ENCODE data around the gene UBL4A. TPM values are rescaled to one million over a fixed set of nuclear protein-coding genes. Genes with fewer than 3 reads are reported as not detected.
"Not testable (repeated sequence)": the region's sequence is repeated elsewhere in the genome, so short reads cannot be mapped to it uniquely, and the experiment has no call there.

The UBL4A gene
- total RNA-seq, 4 donors from 2014 or later, result 32.9 to 63.4 (median 41.3) TPM

GRCh38 chrX:154505734-154506133, 19.3 kb upstream of the UBL4A start:
- Histone ChIP-seq H3K4me1 (no peaks in the 10 kb centered on the region), H3K4me3 (replicated peaks in 1 of 3) (no peak overlapping the region), H3K36me3 (peaks cover 3 to 6% of the 10 kb centered on the region in 2 donors), H3K27me3 (no peaks in the 10 kb centered on the region), H3K9me3 (no peaks in the 10 kb centered on the region), H3K27ac (no peak overlapping the region)
- intact Hi-C loops (cut with DNase I), result no loop called here
- TF ChIP-seq POLR2A (IDR thresholded peaks at IDR 0.05), result no peak
- TF ChIP-seq, protein P1, sequence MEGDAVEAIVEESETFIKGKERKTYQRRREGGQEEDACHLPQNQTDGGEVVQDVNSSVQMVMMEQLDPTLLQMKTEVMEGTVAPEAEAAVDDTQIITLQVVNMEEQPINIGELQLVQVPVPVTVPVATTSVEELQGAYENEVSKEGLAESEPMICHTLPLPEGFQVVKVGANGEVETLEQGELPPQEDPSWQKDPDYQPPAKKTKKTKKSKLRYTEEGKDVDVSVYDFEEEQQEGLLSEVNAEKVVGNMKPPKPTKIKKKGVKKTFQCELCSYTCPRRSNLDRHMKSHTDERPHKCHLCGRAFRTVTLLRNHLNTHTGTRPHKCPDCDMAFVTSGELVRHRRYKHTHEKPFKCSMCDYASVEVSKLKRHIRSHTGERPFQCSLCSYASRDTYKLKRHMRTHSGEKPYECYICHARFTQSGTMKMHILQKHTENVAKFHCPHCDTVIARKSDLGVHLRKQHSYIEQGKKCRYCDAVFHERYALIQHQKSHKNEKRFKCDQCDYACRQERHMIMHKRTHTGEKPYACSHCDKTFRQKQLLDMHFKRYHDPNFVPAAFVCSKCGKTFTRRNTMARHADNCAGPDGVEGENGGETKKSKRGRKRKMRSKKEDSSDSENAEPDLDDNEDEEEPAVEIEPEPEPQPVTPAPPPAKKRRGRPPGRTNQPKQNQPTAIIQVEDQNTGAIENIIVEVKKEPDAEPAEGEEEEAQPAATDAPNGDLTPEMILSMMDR (IDR thresholded peaks at IDR 0.05), result no peak
- WGBS, 2 donors, result 87% methylated on average over 3 of the region's 12 CpGs; no CpG with 5 or more reads in 1 of the 2 donors
- no peak for DNase-seq

GRCh38 chrX:154502989-154503388, 16.6 kb upstream of the UBL4A start:
- TF ChIP-seq, protein P1 (IDR thresholded peaks at IDR 0.05), result no peak
- Histone ChIP-seq H3K27ac (no peak overlapping the region), H3K27me3 (no peaks in the 10 kb centered on the region), H3K9me3 (no peaks in the 10 kb centered on the region), H3K4me3 (replicated peaks in 1 of 3) (no peak overlapping the region), H3K4me1 (no peaks in the 10 kb centered on the region), H3K36me3 (peaks cover 3 to 6% of the 10 kb centered on the region in 2 donors)
- 94 to 98% methylated on average over 3 of the region's 3 CpGs for WGBS, 2 donors
- intact Hi-C loops (cut with DNase I), result no loop called here
- no peak for DNase-seq

DNA sequence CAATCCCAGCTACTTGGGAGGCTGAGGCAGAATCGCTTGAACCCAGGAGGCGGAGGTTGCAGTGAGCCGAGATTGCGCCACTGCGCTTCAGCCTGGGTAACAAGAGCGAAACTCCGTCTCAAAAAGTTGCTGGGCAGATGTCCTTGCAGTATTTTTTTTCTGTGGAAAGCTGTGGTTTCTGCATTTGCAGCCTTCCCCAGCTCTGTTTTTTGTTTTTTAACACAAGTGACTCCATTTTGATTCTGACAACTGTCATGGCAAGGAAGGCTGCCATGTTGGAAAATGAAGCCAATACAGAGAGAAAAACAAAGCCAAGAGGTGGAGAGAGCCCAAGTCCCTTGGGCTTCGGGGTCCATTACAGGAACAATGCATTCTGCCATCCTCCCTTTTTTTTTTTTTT, 15.7 kb upstream of the UBL4A start:
- no peak for TF ChIP-seq POLR2A (IDR thresholded peaks at IDR 0.05)
- TF ChIP-seq, protein P1 (IDR thresholded peaks at IDR 0.05), result no peak
- 95 to 97% methylated on average over 3 to 8 of the region's 8 CpGs for WGBS, 2 donors
- Histone ChIP-seq H3K9me3 (no peaks in the 10 kb centered on the region), H3K36me3 (peaks cover 0 to 3% of the 10 kb centered on the region in 2 donors), H3K4me1 (no peaks in the 10 kb centered on the region), H3K27me3 (no peaks in the 10 kb centered on the region), H3K27ac (no peak overlapping the region), H3K4me3 (replicated peaks in 1 of 3) (no peak overlapping the region)
- intact Hi-C loops (cut with DNase I), result no loop called here
- no peak for DNase-seq

DNA sequence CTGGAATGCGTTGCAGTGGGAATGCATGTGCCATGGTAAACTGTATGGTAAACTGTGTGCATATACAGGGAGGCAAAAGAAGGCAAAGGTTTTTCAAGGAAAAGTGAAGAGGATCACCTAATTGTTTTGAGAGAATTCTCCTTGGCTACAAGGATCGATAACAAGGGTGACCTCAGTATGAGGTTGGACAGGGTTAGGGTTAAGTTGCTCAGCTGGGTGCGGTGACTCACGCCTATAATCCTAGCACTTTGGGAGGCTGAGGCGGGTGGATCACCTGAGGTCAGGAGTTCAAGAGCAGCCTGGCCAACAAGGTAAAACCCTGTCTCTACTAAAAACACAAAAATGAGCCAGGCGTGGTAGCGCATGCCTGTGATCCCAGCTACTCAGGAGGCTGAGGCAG, 15.0 kb upstream of the UBL4A start:
- intact Hi-C loops (cut with DNase I); DNase-seq; H3K27ac ChIP-seq; H3K36me3 ChIP-seq; H3K4me3 ChIP-seq (replicated peaks in 1 of 3); H3K4me1 ChIP-seq; H3K9me3 ChIP-seq; H3K27me3 ChIP-seq: not testable (repeated sequence)
- 76 to 88% methylated on average over 5 to 7 of the region's 7 CpGs for WGBS, 2 donors

DNA sequence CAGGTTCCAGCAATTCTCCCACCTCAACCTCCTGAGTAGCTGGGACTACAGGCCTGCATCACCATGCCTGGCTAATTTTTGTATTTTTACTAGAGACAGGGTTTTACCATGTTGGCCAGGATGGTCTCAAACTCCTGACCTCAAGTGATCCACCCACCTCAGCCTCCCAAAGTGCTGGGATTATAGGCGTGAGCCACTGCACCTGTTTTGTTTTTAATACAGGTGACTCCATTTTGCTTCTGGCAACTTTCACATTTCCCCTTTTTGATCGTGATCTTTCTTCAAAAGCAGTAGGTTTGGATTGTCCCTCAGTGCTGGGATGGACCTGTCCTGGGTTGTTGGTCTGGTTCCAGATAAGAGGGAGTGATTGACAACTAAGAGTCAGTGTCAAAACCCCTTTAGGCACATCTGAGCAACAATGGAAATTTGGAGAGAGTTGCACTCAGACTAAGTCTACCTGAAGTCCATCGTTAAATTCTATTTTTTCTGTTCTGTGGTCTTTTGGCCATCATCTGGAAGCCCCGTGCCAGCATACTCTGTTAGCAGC, 10.2 kb upstream of the UBL4A start:
- H3K4me1 ChIP-seq; H3K36me3 ChIP-seq; intact Hi-C loops (cut with DNase I); H3K27me3 ChIP-seq; H3K4me3 ChIP-seq (replicated peaks in 1 of 3); H3K27ac ChIP-seq; DNase-seq; H3K9me3 ChIP-seq: not testable (repeated sequence)
- WGBS, 2 donors, result 86 to 87% methylated on average over 4 of the region's 4 CpGs

DNA sequence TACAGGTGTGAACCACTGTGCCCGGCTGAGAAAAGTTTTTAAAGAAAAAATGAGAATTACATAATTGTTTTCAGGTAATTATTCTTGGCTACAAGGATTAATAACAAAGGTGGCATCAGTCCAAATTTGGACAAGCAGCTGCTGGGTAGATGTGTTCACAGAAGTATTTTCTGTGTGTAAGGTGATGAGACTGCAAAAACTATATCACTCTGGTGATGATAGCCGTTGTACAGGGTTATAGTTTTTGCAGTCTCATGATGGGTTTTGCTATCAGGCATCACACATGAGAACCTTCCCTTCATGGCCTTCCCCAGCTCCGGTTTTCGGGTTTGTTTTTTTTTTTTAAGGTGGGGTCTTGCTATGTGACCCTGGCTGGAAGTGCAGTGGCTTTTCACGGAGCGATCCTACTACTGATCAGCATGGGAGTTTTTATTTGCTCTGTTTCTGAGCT, 9.1 kb upstream of the UBL4A start:
- H3K36me3 ChIP-seq, result no peaks in the 10 kb centered on the region
- H3K4me3 ChIP-seq (replicated peaks in 1 of 3), result no peak overlapping the region
- H3K4me1 ChIP-seq, result no peaks in the 10 kb centered on the region
- intact Hi-C loops (cut with DNase I), result no loop called here
- DNase-seq, result no peak
- 77% methylated on average over 4 to 6 of the region's 6 CpGs for WGBS, 2 donors
- H3K27me3 ChIP-seq, result no peaks in the 10 kb centered on the region
- TF ChIP-seq POLR2A (IDR thresholded peaks at IDR 0.05), result no peak
- TF ChIP-seq, protein P1 (IDR thresholded peaks at IDR 0.05), result no peak
- no peak overlapping the region for H3K27ac ChIP-seq
- H3K9me3 ChIP-seq, result no peaks in the 10 kb centered on the region

All from thyroid gland (tissue), 4 donors.